Hepatocyte (in vitro differentiated cells): Measurements from ENCODE around the gene TCAP. TPM values are rescaled to one million over a fixed set of nuclear protein-coding genes. Genes with fewer than 3 reads are reported as not detected.

Experiments used
- DNase-seq: peaks from one replicate; pipeline ENCODE4 v3.0.0-alpha.2; 2016; ENCODE audit warnings: low spot score
- H2AFZ ChIP-seq: fragments of 200-600 bp; sonication (generic); 2 replicates; pipeline ENCODE4 v1.6.0; 2016; ENCODE audit warnings: antibody characterized with exemption, mild to moderate bottlenecking
- H3K27ac ChIP-seq: fragments of 200-600 bp; sonication (generic); 2 replicates; pipeline ENCODE4 v1.5.1; 2016; ENCODE audit warnings: mild to moderate bottlenecking
- H3K27me3 ChIP-seq: fragments of 200-600 bp; sonication (generic); 2 replicates; pipeline ENCODE4 v1.6.1; 2016
- H3K36me3 ChIP-seq: fragments of 200-600 bp; sonication (generic); replicated peaks from 2 replicates; pipeline ENCODE4 v1.5.1; 2016; ENCODE audit warnings: low read depth; ENCODE audit not compliant: insufficient read depth
- H3K4me1 ChIP-seq: fragments of 200-600 bp; sonication (generic); 2 replicates; pipeline ENCODE4 v1.5.1; 2016; ENCODE audit warnings: mild to moderate bottlenecking, moderate library complexity; ENCODE audit not compliant: insufficient read depth
- H3K4me2 ChIP-seq: fragments of 200-600 bp; sonication (generic); 2 replicates; pipeline ENCODE4 v1.6.0; 2016
- H3K4me3 ChIP-seq: fragments of 200-600 bp; sonication (generic); 2 replicates; pipeline ENCODE4 v1.5.1; 2016; ENCODE audit warnings: mild to moderate bottlenecking
- H3K79me2 ChIP-seq: fragments of 200-600 bp; sonication (generic); 2 replicates; pipeline ENCODE4 v1.6.0; 2017; ENCODE audit warnings: mild to moderate bottlenecking
- H3K9me2 ChIP-seq: fragments of 200-600 bp; sonication (generic); replicated peaks from 2 replicates; pipeline ENCODE4 v1.6.0; 2017; ENCODE audit warnings: mild to moderate bottlenecking; ENCODE audit not compliant: insufficient read depth
- H3K9me3 ChIP-seq: fragments of 200-600 bp; sonication (generic); 2 replicates; pipeline ENCODE4 v1.5.1; 2016; ENCODE audit warnings: low read depth, mild to moderate bottlenecking
- H4K20me1 ChIP-seq: fragments of 200-600 bp; sonication (generic); 2 replicates; pipeline ENCODE4 v1.6.0; 2016; ENCODE audit warnings: mild to moderate bottlenecking; ENCODE audit not compliant: insufficient read depth, poor library complexity, severe bottlenecking
- EZH2 ChIP-seq: fragments of 200-600 bp; sonication (generic); IDR thresholded peaks from 2 replicates; pipeline ENCODE4 v1.6.1; 2016; ENCODE audit warnings: antibody characterized with exemption, mild to moderate bottlenecking, borderline replicate concordance
- EZH2phosphoT487 ChIP-seq: fragments of 200-600 bp; sonication (generic); IDR thresholded peaks from one replicate; pipeline ENCODE4 v1.6.1; 2018; ENCODE audit warnings: antibody characterized with exemption, mild to moderate bottlenecking, low read depth, moderate library complexity; ENCODE audit not compliant: unreplicated experiment, severe bottlenecking
- WGBS: methylation state at CpG from one replicate; pipeline ENCODE4 v1.1.6; 2016; ENCODE audit warnings: low lambda C conversion rate; ENCODE audit errors: missing lambda C conversion rate; 5-methylcytosine and 5-hydroxymethylcytosine counted together
- polyA plus RNA-seq: library from polyadenylated mRNA; unstranded; fragments of >200 nt; fragmentation: Nextera tagmentation; extraction: Ambion mirVana; gene quantifications from 2 replicates; pipeline ENCODE4 v1.2.1, GENCODE V29; 2016
- total RNA-seq: library from RNA; depleted of rRNA; stranded (reverse); fragments of >200 nt; gene quantifications from 2 replicates; pipeline ENCODE4 v1.2.3, GENCODE V29; 2014
- TF ChIP-seq, protein P1 (sequence below): fragments of 200-600 bp; sonication (generic); IDR thresholded peaks from 2 replicates; pipeline ENCODE4 v1.5.1; 2016; ENCODE audit warnings: antibody characterized with exemption, mild to moderate bottlenecking; ENCODE audit not compliant: poor library complexity

Gene TCAP
- total and polyA plus RNA-seq, 2 experiments from 2014 or later = 0.64 to 0.90 TPM

DNA sequence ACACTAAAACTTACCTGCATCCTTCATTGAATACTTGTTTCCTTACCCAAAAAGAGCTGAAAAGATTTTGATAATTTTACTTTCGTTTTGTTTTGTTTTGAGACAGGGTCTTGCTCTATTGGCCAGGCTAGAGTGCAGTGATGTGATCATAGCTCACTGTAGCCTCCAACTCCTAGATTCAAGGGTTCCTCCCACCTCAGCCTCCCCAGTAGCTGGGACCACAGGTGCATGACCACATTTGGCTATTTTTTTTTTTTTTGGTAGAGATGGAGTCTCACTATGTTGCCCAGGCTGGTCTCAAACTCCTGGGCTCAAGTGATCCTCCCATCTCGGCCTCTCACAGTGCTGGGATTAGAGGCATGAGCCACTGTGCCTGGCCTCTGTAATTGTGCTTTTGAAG lies 10.0 kb upstream of the TCAP start:
- Histone ChIP-seq H3K27ac (no peak overlapping the region), H3K4me3 (no peak overlapping the region), H3K9me2 (no peaks in the 10 kb centered on the region), H4K20me1 (no peaks in the 10 kb centered on the region), H3K4me1 (peaks cover 27% of the 10 kb centered on the region), H2AFZ (no peak overlapping the region), H3K79me2 (peaks cover 26% of the 10 kb centered on the region), H3K9me3 (no peaks in the 10 kb centered on the region), H3K36me3 (no peaks in the 10 kb centered on the region), H3K4me2 (no peak overlapping the region), H3K27me3 (no peaks in the 10 kb centered on the region)
- DNase-seq = no peak
- WGBS = 86% methylated on average over 2 of the region's 2 CpGs
- TF ChIP-seq EZH2phosphoT487 (no peak), EZH2 (no peak)
- TF ChIP-seq, protein P1, sequence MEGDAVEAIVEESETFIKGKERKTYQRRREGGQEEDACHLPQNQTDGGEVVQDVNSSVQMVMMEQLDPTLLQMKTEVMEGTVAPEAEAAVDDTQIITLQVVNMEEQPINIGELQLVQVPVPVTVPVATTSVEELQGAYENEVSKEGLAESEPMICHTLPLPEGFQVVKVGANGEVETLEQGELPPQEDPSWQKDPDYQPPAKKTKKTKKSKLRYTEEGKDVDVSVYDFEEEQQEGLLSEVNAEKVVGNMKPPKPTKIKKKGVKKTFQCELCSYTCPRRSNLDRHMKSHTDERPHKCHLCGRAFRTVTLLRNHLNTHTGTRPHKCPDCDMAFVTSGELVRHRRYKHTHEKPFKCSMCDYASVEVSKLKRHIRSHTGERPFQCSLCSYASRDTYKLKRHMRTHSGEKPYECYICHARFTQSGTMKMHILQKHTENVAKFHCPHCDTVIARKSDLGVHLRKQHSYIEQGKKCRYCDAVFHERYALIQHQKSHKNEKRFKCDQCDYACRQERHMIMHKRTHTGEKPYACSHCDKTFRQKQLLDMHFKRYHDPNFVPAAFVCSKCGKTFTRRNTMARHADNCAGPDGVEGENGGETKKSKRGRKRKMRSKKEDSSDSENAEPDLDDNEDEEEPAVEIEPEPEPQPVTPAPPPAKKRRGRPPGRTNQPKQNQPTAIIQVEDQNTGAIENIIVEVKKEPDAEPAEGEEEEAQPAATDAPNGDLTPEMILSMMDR = no peak

DNA sequence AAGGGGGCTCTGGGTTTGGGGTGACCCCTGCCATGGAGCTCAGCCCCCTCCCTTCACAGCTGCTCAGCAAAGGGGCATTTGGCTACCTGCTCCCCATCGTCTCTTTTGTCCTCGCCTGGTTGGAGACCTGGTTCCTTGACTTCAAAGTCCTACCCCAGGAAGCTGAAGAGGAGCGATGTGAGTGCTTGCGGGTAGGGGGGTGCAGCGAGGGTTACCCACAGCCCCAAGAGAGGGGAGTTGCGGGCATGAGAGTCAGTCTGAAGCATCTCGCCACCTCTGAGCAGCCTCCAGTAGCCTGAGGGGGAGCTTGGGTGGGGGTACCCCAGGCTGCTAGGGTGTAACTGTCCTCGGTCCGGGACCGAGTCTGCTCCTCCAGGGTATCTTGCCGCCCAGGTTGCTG lies 6.8 kb upstream of the TCAP start:
- TF ChIP-seq, protein P1 = no peak
- TF ChIP-seq EZH2phosphoT487 = no peak
- TF ChIP-seq EZH2 = no peak
- H4K20me1 ChIP-seq = no peaks in the 10 kb centered on the region
- H3K4me1 ChIP-seq = peaks cover 18% of the 10 kb centered on the region
- no peaks in the 10 kb centered on the region for H3K9me3 ChIP-seq
- H3K27me3 ChIP-seq = no peaks in the 10 kb centered on the region
- H3K27ac ChIP-seq = no peak overlapping the region
- no peak overlapping the region for H3K4me3 ChIP-seq
- H3K9me2 ChIP-seq = no peaks in the 10 kb centered on the region
- 96% methylated on average over 11 of the region's 11 CpGs for WGBS
- H3K36me3 ChIP-seq = no peaks in the 10 kb centered on the region
- H2AFZ ChIP-seq = no peak overlapping the region
- no peak overlapping the region for H3K4me2 ChIP-seq
- peaks cover 16% of the 10 kb centered on the region for H3K79me2 ChIP-seq
- DNase-seq = no peak

DNA sequence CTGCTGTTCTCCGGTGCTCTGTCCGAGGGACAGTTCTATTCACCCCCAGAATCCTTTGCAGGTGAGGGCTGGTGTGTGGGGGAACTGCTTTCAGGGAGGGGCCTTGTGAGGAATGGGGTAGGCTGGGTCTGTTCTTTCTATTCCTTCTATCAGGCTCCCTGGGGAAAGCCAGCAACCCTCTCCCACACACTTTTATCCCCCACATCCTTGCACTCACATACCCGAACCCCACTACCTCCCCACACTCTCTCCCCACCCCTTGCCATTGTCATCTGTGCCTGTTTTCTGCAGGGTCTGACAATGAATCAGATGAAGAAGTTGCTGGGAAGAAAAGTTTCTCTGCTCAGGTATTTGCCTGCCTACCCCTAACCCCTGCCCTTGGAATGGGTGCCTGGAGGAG lies 6.4 kb upstream of the TCAP start:
- Histone ChIP-seq H3K79me2 (peaks cover 16% of the 10 kb centered on the region), H3K9me3 (no peaks in the 10 kb centered on the region), H3K4me2 (no peak overlapping the region), H3K4me1 (peaks cover 18% of the 10 kb centered on the region), H3K27ac (no peak overlapping the region), H2AFZ (no peak overlapping the region), H4K20me1 (no peaks in the 10 kb centered on the region), H3K4me3 (no peak overlapping the region), H3K9me2 (no peaks in the 10 kb centered on the region), H3K36me3 (no peaks in the 10 kb centered on the region), H3K27me3 (no peaks in the 10 kb centered on the region)
- no peak for DNase-seq
- no peak for TF ChIP-seq EZH2
- TF ChIP-seq, protein P1 = no peak
- no peak for TF ChIP-seq EZH2phosphoT487
- WGBS = 88% methylated on average over 3 of the region's 3 CpGs
